Muscle of arm (tissue), 12 donors: ENCODE data around the gene REXO5. TPM values are rescaled to one million over a fixed set of nuclear protein-coding genes. Genes with fewer than 3 reads are reported as not detected.
"Not testable (repeated sequence)": the region's sequence is repeated elsewhere in the genome, so short reads cannot be mapped to it uniquely, and the experiment has no call there.

Experiments used
- DNase-seq: peaks from one replicate; pipeline ENCODE4 v3.0.0-alpha.2; 2013
- polyA plus RNA-seq, 12 donors: library from polyadenylated mRNA; unstranded; fragments of 120-200 nt; gene quantifications; one replicate each; pipeline ENCODE4 v1.2.1, GENCODE V29; 2013; ENCODE audit not compliant: insufficient read length in 12 of 12

Gene REXO5
- polyA plus RNA-seq, 12 donors: 3.7 to 7.9 (median 5.6) TPM; not detected in 2

DNA sequence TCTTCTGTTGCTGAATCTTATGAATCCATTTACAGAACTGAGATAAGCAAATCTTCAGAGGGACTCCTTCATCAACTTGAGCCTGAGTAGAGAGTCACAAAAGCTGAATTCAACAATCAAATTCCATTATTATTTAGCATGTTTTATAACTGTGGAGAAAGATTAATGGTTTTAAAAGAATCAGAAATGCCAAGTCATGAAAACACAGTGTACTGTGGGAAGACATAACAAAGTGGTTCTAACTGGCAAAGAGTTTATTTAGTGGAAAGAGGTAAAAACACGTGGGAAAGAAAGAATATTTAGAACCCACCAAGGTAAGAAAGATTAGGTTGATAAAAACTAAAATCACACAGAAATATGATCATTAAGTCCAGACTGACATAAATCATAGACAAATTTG, 5.0 kb upstream of the REXO5 start:
- DNase-seq: no peak

- no peak for DNase-seq
Observed at GRCh38 chr16:20803192-20803560, 3.2 kb upstream of the REXO5 start.

GRCh38 chr16:20803561-20804214, 2.6 kb upstream of the REXO5 start:
- no peak for DNase-seq

DNA sequence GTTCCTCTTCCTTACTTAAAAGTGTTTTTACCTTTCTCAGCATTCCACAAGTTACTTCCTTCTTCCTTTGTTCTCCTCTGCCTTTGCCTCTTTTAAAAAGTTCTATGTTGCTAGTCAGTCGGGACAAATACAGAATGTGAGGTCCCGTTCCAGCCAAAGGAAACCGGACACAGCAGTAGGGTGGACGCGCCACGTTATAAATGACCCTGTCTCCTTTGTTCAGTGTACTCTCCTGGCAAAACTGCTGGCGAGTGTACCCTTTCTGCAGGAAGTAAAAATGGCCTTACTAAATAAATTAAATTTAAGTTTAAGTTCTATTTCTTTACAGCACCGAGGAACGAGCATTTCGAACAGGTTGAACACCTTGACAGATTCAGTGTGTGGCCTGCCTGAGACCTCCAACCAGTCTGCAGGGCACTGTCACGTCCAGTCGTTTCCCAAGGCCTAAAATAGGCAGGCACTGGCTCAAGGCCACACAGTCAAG, 601 bp upstream of the REXO5 start:
- not testable (repeated sequence) for DNase-seq

- DNase-seq: no peak
Observed at GRCh38 chr16:20807862-20808261, 1.5 kb downstream of the REXO5 start.

DNA sequence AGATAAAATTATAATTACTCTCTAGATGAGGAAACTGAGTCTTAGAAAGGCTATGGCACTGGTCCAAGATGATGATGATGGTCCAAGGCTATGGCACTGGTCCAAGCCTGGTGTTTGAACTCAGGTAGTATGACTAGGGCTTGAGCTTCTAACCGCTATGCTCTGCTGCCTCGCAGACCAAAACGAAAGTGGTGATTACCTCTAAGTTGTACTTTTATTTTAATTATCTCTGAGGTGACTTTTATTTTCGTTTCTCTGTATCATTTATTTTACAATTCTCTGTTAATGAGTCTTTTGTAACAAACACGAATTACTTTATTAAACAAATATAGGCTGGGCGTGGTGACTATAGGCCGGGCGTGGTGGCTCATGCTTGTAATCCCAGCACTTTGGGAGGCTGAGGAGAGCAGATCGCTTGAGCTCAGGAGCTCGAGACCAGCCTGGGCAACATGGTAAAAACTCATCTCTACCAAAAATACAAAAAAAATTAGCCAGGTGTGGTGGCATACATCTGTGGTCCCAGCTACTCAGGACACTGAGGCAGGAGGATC, 5.6 kb downstream of the REXO5 start:
- DNase-seq: no peak

DNA sequence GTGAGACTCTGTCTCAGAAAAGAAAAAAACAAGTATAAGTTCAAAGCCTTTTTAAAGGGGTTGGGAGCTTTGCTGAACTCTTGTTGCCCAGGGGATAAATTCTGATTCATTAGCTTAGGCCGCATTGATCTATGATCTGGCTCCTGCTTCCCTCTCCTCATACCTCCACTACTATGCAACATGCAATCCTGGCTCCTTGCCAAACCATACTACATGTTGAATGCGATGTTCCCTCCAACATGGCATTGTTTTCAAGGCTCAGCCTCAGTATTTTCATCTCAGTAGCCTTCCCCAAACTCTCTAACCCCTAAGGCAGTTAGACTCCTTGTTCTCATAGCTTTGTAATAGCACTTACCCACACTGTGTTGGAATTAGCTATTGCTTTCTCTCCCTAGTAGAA, 6.2 kb downstream of the REXO5 start:
- no peak for DNase-seq

- no peak for DNase-seq
Observed at GRCh38 chr16:20814784-20815183, 8.5 kb downstream of the REXO5 start.

- no peak for DNase-seq
Observed at GRCh38 chr16:20818929-20819585, 12.7 kb downstream of the REXO5 start.

- no peak for DNase-seq
Observed at GRCh38 chr16:20821682-20822081, 15.4 kb downstream of the REXO5 start.

DNA sequence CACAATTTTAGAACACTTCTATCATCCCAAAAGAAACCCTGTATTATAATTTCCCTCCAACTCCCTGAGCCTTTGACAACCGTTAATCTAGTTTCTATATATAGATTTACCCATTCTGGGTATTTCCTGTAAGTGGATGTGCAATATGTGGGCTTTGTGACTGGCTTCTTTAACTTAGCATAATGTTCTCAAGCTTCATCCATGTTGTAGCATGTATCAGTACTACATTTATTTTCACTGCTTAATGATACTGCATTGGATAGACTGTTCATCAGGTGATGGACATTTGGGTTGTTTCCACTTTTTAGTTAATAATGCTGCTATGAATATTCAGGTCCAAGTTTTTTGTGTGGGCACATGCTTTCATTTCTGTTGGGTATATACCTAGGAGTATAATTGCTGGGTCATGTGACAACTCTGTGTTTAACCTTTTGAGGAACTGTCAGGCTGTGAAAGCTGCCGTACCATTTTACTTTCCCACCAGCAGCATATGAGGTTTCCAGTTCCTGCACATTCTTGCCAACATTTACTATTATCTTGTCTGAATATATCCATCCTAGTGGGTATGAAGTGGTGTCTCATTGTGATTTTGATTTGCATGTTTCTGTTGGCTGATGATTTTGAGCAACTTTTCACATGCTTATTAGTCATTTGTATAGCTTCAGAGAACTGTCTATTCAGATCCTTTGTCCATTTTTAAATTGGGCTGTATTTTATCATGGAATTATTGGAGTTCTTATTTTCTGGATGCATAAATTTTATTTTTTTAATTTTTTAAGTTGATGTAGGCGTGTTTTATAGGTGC, 16.4 kb downstream of the REXO5 start:
- no peak for DNase-seq

GRCh38 chr16:20826039-20826566, 19.8 kb downstream of the REXO5 start:
- DNase-seq: no peak

GRCh38 chr16:20829536-20829935, 23.2 kb downstream of the REXO5 start:
- DNase-seq: no peak

DNA sequence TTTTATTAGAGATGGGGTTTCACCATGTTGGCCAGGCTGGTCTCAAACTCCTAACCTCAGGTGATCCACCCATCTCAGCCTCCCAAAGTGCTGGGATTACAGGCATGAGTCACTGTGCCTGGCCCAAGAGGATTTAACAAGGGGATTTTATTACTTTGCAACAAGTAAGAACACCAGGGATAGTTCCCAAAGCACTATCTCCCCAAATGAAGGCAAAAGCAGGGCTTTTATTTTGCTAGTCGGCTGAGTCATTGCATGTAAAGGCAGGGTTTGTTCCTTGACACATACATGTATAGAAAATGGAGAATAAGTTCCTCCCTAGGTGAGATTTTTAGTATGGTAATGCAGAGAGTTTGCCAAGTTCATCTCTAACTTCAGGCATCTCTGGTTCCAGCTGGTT, 24.0 kb downstream of the REXO5 start:
- no peak for DNase-seq

DNA sequence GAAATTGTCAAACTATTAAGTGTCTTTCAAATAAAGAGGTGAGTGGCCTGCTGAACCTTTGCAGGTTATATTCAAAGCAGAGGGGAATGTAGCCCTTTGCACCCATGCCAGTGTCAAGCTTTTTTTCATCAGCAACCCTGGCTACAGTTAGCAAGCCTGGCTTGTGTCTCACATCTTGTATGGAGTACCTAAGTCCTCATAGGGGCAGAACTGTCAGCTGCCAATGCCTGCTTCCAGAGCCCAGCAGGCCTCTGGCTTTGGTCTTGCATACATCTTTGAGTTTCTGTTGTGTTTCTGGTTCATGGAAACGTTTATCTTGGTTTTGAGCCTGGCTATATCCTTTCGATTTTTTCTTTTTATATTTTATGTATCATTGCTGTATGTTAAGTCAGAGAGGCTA, 26.8 kb downstream of the REXO5 start:
- DNase-seq: no peak

GRCh38 chr16:20838240-20838639, 31.9 kb downstream of the REXO5 start:
- DNase-seq: no peak

DNA sequence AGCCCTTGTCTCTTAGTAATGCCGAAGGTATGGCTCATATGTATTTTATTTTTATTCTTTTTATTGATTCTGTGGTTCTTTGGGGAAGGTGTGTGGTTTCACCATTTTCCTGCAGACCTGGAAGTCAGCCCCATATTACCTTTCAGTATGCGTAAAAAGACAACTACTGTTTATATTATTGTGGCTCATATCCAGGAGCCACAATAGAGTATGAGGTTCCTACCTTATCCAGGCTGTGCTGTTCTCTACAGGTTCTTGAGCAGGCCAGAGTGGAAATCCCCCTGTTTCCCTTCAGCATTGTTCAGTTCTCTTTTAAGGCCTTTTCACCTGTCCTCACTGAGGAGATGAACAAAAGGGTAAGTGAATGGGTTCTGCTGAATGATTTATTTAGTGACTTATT, 33.2 kb downstream of the REXO5 start:
- no peak for DNase-seq

- DNase-seq: no peak
Observed at GRCh38 chr16:20844054-20844453, 37.7 kb downstream of the REXO5 start.

GRCh38 chr16:20844588-20844987, 38.3 kb downstream of the REXO5 start:
- no peak for DNase-seq

DNA sequence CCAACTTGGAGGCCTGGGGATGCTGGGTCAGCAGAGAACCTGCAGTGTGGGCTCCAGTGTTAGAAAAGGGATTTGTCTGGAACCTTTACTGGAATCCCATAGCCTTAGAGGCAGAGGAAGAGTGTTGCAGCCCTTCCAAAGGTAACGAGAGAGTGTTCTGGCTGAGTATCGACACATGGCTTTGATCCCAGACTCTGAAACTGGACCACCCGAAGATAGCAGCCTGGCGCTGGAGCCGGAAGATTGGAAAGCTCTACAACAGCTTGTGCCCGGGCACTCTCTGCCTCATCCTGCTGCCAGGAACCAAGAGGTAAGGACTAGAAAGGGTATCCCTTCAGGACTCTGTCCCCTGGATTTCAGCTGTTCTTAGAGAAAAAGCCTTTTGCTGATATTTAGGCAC, 39.7 kb downstream of the REXO5 start:
- no peak for DNase-seq

DNA sequence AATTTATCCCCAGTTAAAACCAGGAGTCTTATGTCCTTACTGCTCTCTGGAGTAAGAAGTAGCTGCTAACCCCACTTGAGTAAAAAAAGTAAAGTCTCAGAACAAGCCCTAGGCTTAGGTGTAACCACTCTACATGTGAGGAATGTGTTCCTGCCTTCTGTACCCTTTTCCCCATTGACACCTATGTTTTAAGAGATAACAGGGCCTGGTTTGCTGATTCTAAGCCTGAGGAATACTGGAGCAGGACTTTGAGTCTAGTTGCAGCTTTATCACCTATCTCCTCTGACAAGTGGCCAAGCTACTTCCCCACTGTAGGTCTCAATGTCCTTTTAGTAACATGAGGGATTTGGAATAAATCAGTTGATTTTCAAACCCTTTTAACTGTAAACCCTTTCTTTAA, 40.2 kb downstream of the REXO5 start:
- DNase-seq: no peak

DNA sequence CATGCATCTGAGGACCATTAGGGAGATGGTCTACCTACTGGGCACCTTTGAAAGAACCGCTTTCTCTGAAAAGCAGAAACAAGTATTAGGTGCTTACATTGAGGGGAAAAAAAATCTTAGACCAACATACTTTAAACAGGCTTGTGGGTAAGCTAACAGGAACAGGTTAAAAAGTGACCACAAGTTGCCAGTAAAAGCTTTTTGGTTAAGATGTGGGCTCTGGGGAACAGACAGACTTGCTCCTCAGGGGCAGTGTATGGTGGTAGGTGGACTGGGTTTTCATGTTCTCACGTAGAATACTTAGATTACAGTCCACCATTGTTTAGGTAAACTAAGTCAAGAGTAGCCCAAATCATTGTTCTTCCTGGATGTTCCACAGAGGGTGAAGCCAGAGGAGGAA, 41.2 kb downstream of the REXO5 start:
- DNase-seq: no peak
